OCI-LY3 (cell line): ENCODE data around the gene RMDN3.

ENCODE experiments used
- EZH2phosphoT487 ChIP-seq: fragments of 200-600 bp; shearing (Covaris generic); IDR thresholded peaks from 2 replicates; pipeline ENCODE4 v1.6.1; 2018; ENCODE audit warnings: antibody characterized with exemption, mixed run types, low read depth
- TF ChIP-seq, protein P1 (sequence below): fragments of 200-600, 300-600 bp; sonication (generic); IDR thresholded peaks from 2 replicates; pipeline ENCODE4 v1.5.1; 2014; ENCODE audit warnings: antibody characterized with exemption, low read length, low read depth

DNA sequence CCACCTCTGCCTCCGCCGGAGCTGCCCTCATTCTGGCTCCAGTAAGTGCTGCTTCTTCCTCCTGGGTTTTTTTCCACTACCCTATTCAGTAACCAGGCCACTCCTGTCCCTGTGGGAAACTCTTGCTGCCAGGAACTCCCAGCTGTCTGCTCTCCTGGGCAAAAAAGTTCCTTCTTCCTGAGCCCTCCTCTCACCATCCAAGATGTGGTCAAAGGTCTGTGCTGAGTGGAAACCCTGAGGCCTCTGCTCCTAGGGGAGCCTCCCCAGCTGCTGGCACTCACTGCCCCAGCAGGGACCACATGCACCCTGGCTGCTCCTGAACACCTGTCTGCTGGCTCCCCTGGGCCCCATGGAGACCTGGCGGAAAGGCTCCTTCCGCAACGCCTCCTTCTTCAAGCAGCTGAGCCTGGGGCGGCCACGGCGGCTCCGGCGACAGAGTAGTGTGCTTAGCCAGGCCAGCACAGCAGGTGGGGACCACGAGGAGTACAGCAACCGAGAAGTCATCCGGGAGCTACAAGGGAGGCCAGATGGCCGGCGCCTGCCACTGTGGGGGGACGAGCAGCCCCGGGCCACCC lies 15.2 kb upstream of the RMDN3 start:
- TF ChIP-seq, protein P1, sequence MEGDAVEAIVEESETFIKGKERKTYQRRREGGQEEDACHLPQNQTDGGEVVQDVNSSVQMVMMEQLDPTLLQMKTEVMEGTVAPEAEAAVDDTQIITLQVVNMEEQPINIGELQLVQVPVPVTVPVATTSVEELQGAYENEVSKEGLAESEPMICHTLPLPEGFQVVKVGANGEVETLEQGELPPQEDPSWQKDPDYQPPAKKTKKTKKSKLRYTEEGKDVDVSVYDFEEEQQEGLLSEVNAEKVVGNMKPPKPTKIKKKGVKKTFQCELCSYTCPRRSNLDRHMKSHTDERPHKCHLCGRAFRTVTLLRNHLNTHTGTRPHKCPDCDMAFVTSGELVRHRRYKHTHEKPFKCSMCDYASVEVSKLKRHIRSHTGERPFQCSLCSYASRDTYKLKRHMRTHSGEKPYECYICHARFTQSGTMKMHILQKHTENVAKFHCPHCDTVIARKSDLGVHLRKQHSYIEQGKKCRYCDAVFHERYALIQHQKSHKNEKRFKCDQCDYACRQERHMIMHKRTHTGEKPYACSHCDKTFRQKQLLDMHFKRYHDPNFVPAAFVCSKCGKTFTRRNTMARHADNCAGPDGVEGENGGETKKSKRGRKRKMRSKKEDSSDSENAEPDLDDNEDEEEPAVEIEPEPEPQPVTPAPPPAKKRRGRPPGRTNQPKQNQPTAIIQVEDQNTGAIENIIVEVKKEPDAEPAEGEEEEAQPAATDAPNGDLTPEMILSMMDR, result no peak
- TF ChIP-seq EZH2phosphoT487, result no peak
